ENCODE results near the gene GRIN2B. TPM values are rescaled to one million over a fixed set of nuclear protein-coding genes. Genes with fewer than 3 reads are reported as not detected.

The GRIN2B gene
- total RNA-seq, 1 donor from 2014 or later: 1.4 TPM

DNA sequence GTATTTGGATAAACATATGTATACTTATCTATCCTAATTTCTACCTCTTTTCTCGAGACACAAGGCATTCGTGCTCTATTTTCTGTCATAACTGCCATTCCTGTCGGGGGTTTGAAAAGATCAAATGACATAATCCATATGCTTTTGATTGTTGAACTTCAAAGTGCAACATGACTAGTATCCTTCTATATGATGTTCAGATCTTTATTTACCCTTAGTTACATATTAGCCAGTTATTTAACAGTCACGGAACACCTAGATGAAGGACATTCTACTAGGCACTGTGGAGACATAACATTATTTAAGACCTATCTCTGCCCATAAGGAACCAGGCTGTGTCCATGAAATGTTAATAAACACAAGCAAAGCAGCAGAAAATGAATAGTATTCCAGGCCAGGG lies 11.2 kb upstream of the GRIN2B start:
- Mint-ChIP-seq H3K36me3 (ENCODE audit: low read depth, unreplicated experiment) (no peaks in the 10 kb centered on the region), H3K27ac (ENCODE audit: unreplicated experiment) (no peak overlapping the region), H3K4me1 (ENCODE audit: low read depth, unreplicated experiment) (no peaks in the 10 kb centered on the region), H3K27me3 (ENCODE audit: low read depth, unreplicated experiment) (no peaks in the 10 kb centered on the region), H3K4me3 (ENCODE audit: unreplicated experiment) (no peak overlapping the region), H3K9me3 (ENCODE audit: unreplicated experiment) (no peaks in the 10 kb centered on the region)
- Histone ChIP-seq H3K4me3 (ENCODE audit: insufficient read depth, low read depth, low read length) (no peak overlapping the region), H3K9me3 (ENCODE audit: insufficient read depth, low read depth, low read length) (no peaks in the 10 kb centered on the region), H2AFZ (ENCODE audit: low read depth, low read length) (no peak overlapping the region), H4K20me1 (ENCODE audit: insufficient read depth, low read length) (no peaks in the 10 kb centered on the region), H3K4me2 (ENCODE audit: low read length) (no peak overlapping the region), H3K36me3 (ENCODE audit: insufficient read depth, low read length) (no peaks in the 10 kb centered on the region), H3K4me1 (ENCODE audit: insufficient read depth, low read length) (no peaks in the 10 kb centered on the region), H3K9ac (ENCODE audit: low read length) (no peak overlapping the region), H3K79me2 (ENCODE audit: insufficient read depth, low read length) (no peaks in the 10 kb centered on the region), H3K27ac (ENCODE audit: low read depth, low read length) (no peak overlapping the region), H3K27me3 (ENCODE audit: insufficient read depth, low read length) (no peaks in the 10 kb centered on the region)
- TF ChIP-seq CTCF (IDR thresholded peaks at IDR 0.05; ENCODE audit: insufficient read depth, low read depth, low read length) (no peak), EZH2 (IDR thresholded peaks at IDR 0.05; ENCODE audit: insufficient read depth, low read length) (no peak)
- DNase-seq (ENCODE audit: low read depth) (no peak), FAIRE-seq (no peak)

- no peak for FAIRE-seq
- no peak for DNase-seq (ENCODE audit: low read depth)
- Histone ChIP-seq H2AFZ (ENCODE audit: low read depth, low read length) (no peak overlapping the region), H3K9me3 (ENCODE audit: insufficient read depth, low read depth, low read length) (no peaks in the 10 kb centered on the region), H3K27me3 (ENCODE audit: insufficient read depth, low read length) (no peaks in the 10 kb centered on the region), H3K27ac (ENCODE audit: low read depth, low read length) (no peak overlapping the region), H4K20me1 (ENCODE audit: insufficient read depth, low read length) (no peaks in the 10 kb centered on the region), H3K36me3 (ENCODE audit: insufficient read depth, low read length) (no peaks in the 10 kb centered on the region), H3K9ac (ENCODE audit: low read length) (no peak overlapping the region), H3K4me3 (ENCODE audit: insufficient read depth, low read depth, low read length) (no peak overlapping the region), H3K4me2 (ENCODE audit: low read length) (no peak overlapping the region), H3K79me2 (ENCODE audit: insufficient read depth, low read length) (no peaks in the 10 kb centered on the region), H3K4me1 (ENCODE audit: insufficient read depth, low read length) (no peaks in the 10 kb centered on the region)
- no peak overlapping the region for H3K27ac Mint-ChIP-seq (ENCODE audit: unreplicated experiment)
- no peaks in the 10 kb centered on the region for H3K36me3 Mint-ChIP-seq (ENCODE audit: low read depth, unreplicated experiment)
- TF ChIP-seq EZH2 (IDR thresholded peaks at IDR 0.05; ENCODE audit: insufficient read depth, low read length): no peak
- no peak for TF ChIP-seq CTCF (IDR thresholded peaks at IDR 0.05; ENCODE audit: insufficient read depth, low read depth, low read length)
- no peaks in the 10 kb centered on the region for H3K27me3 Mint-ChIP-seq (ENCODE audit: low read depth, unreplicated experiment)
- no peaks in the 10 kb centered on the region for H3K9me3 Mint-ChIP-seq (ENCODE audit: unreplicated experiment)
- no peaks in the 10 kb centered on the region for H3K4me1 Mint-ChIP-seq (ENCODE audit: low read depth, unreplicated experiment)
- H3K4me3 Mint-ChIP-seq (ENCODE audit: unreplicated experiment): no peak overlapping the region
These were observed 10.7 kb upstream of the GRIN2B start for GRCh38 chr12:13992106-13992505.

- Mint-ChIP-seq H3K27ac (ENCODE audit: unreplicated experiment) (no peak overlapping the region), H3K27me3 (ENCODE audit: low read depth, unreplicated experiment) (peaks cover 18% of the 10 kb centered on the region), H3K9me3 (ENCODE audit: unreplicated experiment) (peaks cover 2% of the 10 kb centered on the region), H3K36me3 (ENCODE audit: low read depth, unreplicated experiment) (no peaks in the 10 kb centered on the region), H3K4me3 (ENCODE audit: unreplicated experiment) (no peak overlapping the region), H3K4me1 (ENCODE audit: low read depth, unreplicated experiment) (no peaks in the 10 kb centered on the region)
- Histone ChIP-seq H3K4me1 (ENCODE audit: insufficient read depth, low read length) (peaks cover 5% of the 10 kb centered on the region), H3K27ac (ENCODE audit: low read depth, low read length) (no peak overlapping the region), H3K9me3 (ENCODE audit: insufficient read depth, low read depth, low read length) (no peaks in the 10 kb centered on the region), H4K20me1 (ENCODE audit: insufficient read depth, low read length) (no peaks in the 10 kb centered on the region), H3K27me3 (ENCODE audit: insufficient read depth, low read length) (peaks cover 11% of the 10 kb centered on the region), H3K79me2 (ENCODE audit: insufficient read depth, low read length) (no peaks in the 10 kb centered on the region), H3K4me2 (ENCODE audit: low read length) (no peak overlapping the region), H3K4me3 (ENCODE audit: insufficient read depth, low read depth, low read length) (no peak overlapping the region), H2AFZ (ENCODE audit: low read depth, low read length) (no peak overlapping the region), H3K36me3 (ENCODE audit: insufficient read depth, low read length) (no peaks in the 10 kb centered on the region), H3K9ac (ENCODE audit: low read length) (no peak overlapping the region)
- TF ChIP-seq EZH2 (IDR thresholded peaks at IDR 0.05; ENCODE audit: insufficient read depth, low read length): no peak
- no peak for TF ChIP-seq CTCF (IDR thresholded peaks at IDR 0.05; ENCODE audit: insufficient read depth, low read depth, low read length)
- FAIRE-seq (no peak), DNase-seq (ENCODE audit: low read depth) (no peak)
These were observed 4.6 kb upstream of the GRIN2B start for GRCh38 chr12:13986031-13986430.
